K562 (cell line): ENCODE results near the gene VPS4A. TPM values are rescaled to one million over a fixed set of nuclear protein-coding genes. Genes with fewer than 3 reads are reported as not detected.

Source experiments
- ATAC-seq: fragments of 200-7000 bp; cut with Tn5 transposase; 3 replicates; pipeline ENCODE4 v1.9.1; 2020; ENCODE audit warnings: moderate library complexity
- BruUV-seq: library from RNA; stranded (reverse); fragments of 400-500 nt; replicated peaks from 2 replicates; lab custom pipeline; 2021; lab: Mats Ljungman, UMichigan
- CTCF ChIA-PET: fragments of 300-600 bp; formaldehyde crosslinking; extraction: SDS; loops from one replicate; lab custom pipeline; 2021; ENCODE audit warnings: low intra/inter-chr PET ratio; lab: Yijun Ruan, JAX
- POLR2A ChIA-PET: fragments of 300-600, 350-650 bp; sonication (Branson Sonifier 250); formaldehyde crosslinking; extraction: SDS; loops from one replicate; lab custom pipeline; 2021; ENCODE audit warnings: antibody characterized with exemption, inconsistent platforms; lab: Yijun Ruan, JAX
- DNase-seq, 4 experiments: peaks; one replicate each; pipeline versions ENCODE4 v3.0.0 to v3.0.0-alpha.2; 2011 to 2018; ENCODE audit warnings: low spot score in 3 of 4, mixed read lengths in 3 of 4; ENCODE audit errors: extremely low read depth in 1 of 4
- FAIRE-seq: peaks from 2 replicates; lab custom pipeline; 2011; peaks lifted over from hg19 to GRCh38; lab: Jason Lieb, UNC
- H2AFZ ChIP-seq: 2 replicates; pipeline ENCODE4 v1.6.0; 2011; ENCODE audit warnings: low read depth, low read length, control low read depth, inconsistent platforms
- H3K27ac ChIP-seq: fragments of 200-600 bp; 3 replicates; pipeline ENCODE4 v1.8.0; 2011; ENCODE audit warnings: low read depth, mild to moderate bottlenecking, control low read depth, inconsistent platforms, low read length, moderate library complexity, mixed read lengths; ENCODE audit errors: extremely low read depth
- H3K27me3 ChIP-seq, 2 experiments: fragments of 300-600 bp in 1 of 2; 2 replicates in 1 of 2; 3 replicates in 1 of 2; pipeline versions ENCODE4 v1.6.0 to v1.8.0; 2011; ENCODE audit warnings: inconsistent platforms in 2 of 2, low read length in 2 of 2, mild to moderate bottlenecking in 1 of 2, mixed read lengths in 1 of 2, moderate library complexity in 1 of 2; ENCODE audit not compliant: control insufficient read depth in 2 of 2, insufficient read depth in 2 of 2
- H3K36me3 ChIP-seq: fragments of 300-600 bp; 3 replicates; pipeline ENCODE4 v1.8.0; 2011; ENCODE audit warnings: mild to moderate bottlenecking, low read length, inconsistent platforms; ENCODE audit not compliant: control insufficient read depth, insufficient read depth
- H3K4me1 ChIP-seq, 2 experiments: fragments of 200-600 bp in 1 of 2; replicated peaks in 1 of 2; 2 replicates in 1 of 2; 3 replicates in 1 of 2; pipeline versions ENCODE4 v1.5.1 to v1.8.0; 2011; ENCODE audit warnings: inconsistent platforms in 2 of 2, low read length in 2 of 2, mild to moderate bottlenecking in 1 of 2, mixed read lengths in 1 of 2, moderate library complexity in 1 of 2; ENCODE audit not compliant: control insufficient read depth in 2 of 2, insufficient read depth in 2 of 2
- H3K4me2 ChIP-seq: 2 replicates; pipeline ENCODE4 v1.6.1; 2011; ENCODE audit warnings: low read length, control low read depth, inconsistent platforms, mixed read lengths; ENCODE audit not compliant: insufficient read depth
- H3K4me3 ChIP-seq: fragments of 200-600 bp; sonication (generic), shearing (Covaris generic); 2 replicates; pipeline ENCODE4 v1.5.1; 2016; ENCODE audit warnings: control low read depth, inconsistent platforms
- H3K79me2 ChIP-seq: fragments of 200-600 bp; 3 replicates; pipeline ENCODE4 v1.8.0; 2011; ENCODE audit warnings: low read length, inconsistent platforms; ENCODE audit not compliant: control insufficient read depth, insufficient read depth
- H3K9ac ChIP-seq, 2 experiments: 2 replicates each; pipeline versions ENCODE4 v1.6.0 to v1.6.1; 2011; ENCODE audit warnings: low read depth in 2 of 2, low read length in 2 of 2, control low read depth in 1 of 2, inconsistent platforms in 1 of 2, mild to moderate bottlenecking in 1 of 2, mixed read lengths in 1 of 2; ENCODE audit not compliant: insufficient read depth in 1 of 2
- H3K9me1 ChIP-seq: one replicate; pipeline ENCODE4 v1.6.0; 2011; ENCODE audit warnings: inconsistent platforms, mild to moderate bottlenecking, low read length, moderate library complexity; ENCODE audit not compliant: control insufficient read depth, insufficient read depth
- H3K9me3 ChIP-seq: replicated peaks from 2 replicates; pipeline ENCODE4 v1.5.1; 2011; ENCODE audit warnings: low read depth, low read length, inconsistent platforms; ENCODE audit not compliant: control insufficient read depth, insufficient read depth
- H4K20me1 ChIP-seq: replicated peaks from 2 replicates; pipeline ENCODE4 v1.6.1; 2011; ENCODE audit warnings: low read length, inconsistent platforms, mixed read lengths; ENCODE audit not compliant: control insufficient read depth, insufficient read depth
- BCOR ChIP-seq: fragments of 450-650 bp; IDR thresholded peaks from 2 replicates; pipeline ENCODE4 v1.6.1; 2016
- BRF1 ChIP-seq: IDR thresholded peaks from 3 replicates; pipeline ENCODE4 v1.6.1; 2011; ENCODE audit warnings: borderline replicate concordance, mild to moderate bottlenecking; ENCODE audit not compliant: insufficient read length; ENCODE audit errors: extremely low read depth
- KDM1A ChIP-seq, 2 experiments: fragments of 450-650 bp; IDR thresholded peaks; 2 replicates each; pipeline ENCODE4 v1.6.1; 2016; ENCODE audit warnings: mild to moderate bottlenecking in 2 of 2
- RBM15 ChIP-seq: fragments of 200-400 bp; formaldehyde crosslinking; IDR thresholded peaks from 2 replicates; pipeline ENCODE4 v1.6.1; 2018; ENCODE audit warnings: mild to moderate bottlenecking, low read length, moderate library complexity; ENCODE audit not compliant: insufficient read depth
- YY1 ChIP-seq, 3 experiments: IDR thresholded peaks; 2 replicates each; pipeline ENCODE4 v1.6.1; 2011; ENCODE audit warnings: low read length in 2 of 3, mild to moderate bottlenecking in 2 of 3, moderate library complexity in 2 of 3, borderline replicate concordance in 1 of 3, control low read depth in 1 of 3, low read depth in 1 of 3; ENCODE audit not compliant: insufficient read depth in 3 of 3, insufficient replicate concordance in 2 of 3, control insufficient read depth in 1 of 3, insufficient read length in 1 of 3; ENCODE audit errors: extremely low read depth in 1 of 3
- ZNF121 ChIP-seq: sonication (generic); formaldehyde crosslinking; conservative IDR thresholded peaks from 2 replicates; pipeline ENCODE4 v1.8.0; 2022; ENCODE audit warnings: missing genetic modification reagents
- WGBS: fragments of 100-300 bp; shearing (Covaris generic); methylation state at CpG from one replicate; pipeline ENCODE4 v1.1.6; 2016; ENCODE audit warnings: low coverage, mixed read lengths; ENCODE audit not compliant: insufficient coverage; ENCODE audit errors: missing lambda C conversion rate; 5-methylcytosine and 5-hydroxymethylcytosine counted together
- in situ Hi-C: fragments of 300-500 bp; cut with MboI; formaldehyde crosslinking; loops from 4 replicates; pipeline ENCODE4 v1.15.0; 2018; ENCODE audit warnings: inconsistent platforms, mixed read lengths
- intact Hi-C: fragments of 100-400 bp; cut with micrococcal nuclease; formaldehyde crosslinking; loops from 2 replicates; pipeline ENCODE4 v1.14.2; 2022
- polyA plus RNA-seq, 8 experiments: library from polyadenylated mRNA; depleted of rRNA in 4 of 8; stranded (reverse) in 5 of 8; unstranded in 3 of 8; fragments of >200 nt; fragmentation: Nextera tagmentation in 2 of 8; fragmentation: Illumina TruSeq in 1 of 8; extraction: Ambion mirVana in 2 of 8; extraction: Trizol in 1 of 8; gene quantifications; 2 replicates each; pipeline versions ENCODE4 v1.2.1 to v1.2.3, GENCODE V29; 2011 to 2014; ENCODE audit warnings: inconsistent platforms in 1 of 8, missing spikeins in 1 of 8
- total RNA-seq, 7 experiments: library from RNA; depleted of rRNA in 6 of 7; stranded (reverse); fragments of >200 nt in 6 of 7; fragmentation: Illumina TruSeq in 2 of 7; extraction: Trizol in 2 of 7; gene quantifications; 2 replicates each; pipeline versions ENCODE4 v1.2.1 to v1.2.3, GENCODE V29; 2011 to 2021; ENCODE audit warnings: low replicate concordance in 1 of 7

VPS4A gene
- total and polyA plus RNA-seq, 9 of the 15 experiments (the other 6 are each of a cell fraction or from before 2014, with no cell fraction given): 7.6 to 45.4 (median 29.9) TPM

DNA sequence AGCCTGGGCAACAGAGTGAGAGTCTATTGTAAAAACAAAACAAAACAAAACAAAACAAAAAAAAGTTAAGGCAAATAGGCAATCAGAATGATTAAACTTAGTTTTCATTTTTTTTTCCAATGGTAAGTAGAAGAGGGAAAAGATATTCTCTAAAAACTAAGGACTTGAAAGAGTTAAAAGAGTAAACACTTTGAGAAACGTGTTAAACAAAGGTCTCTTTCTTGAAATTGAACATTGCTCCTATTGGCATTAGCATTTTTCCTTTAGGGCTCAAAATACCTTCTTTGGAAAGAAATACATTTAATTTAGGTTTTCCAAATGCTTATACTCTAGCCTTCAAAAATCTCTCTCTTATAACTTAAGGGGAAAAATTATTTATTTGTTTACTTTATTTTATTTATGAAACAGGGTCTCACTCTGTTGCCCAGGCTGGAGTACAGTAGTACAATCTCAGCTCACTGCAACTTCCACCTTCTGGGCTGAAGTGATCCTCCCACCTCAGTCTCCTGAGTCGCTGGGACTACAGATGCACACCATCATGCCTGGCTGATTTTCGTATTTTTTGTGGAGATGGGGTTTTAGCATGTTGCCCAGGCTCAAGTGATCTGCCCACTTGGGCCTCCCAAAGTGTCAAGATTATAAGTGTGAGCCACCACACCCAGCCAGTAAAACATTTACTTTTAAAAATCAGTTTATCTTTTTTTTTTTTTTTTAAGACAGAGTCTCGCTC lies 44.7 kb upstream of the VPS4A start:
- no peak overlapping the region for H3K9ac ChIP-seq
- no peaks in the 10 kb centered on the region for H3K79me2 ChIP-seq
- H3K4me1 ChIP-seq: peaks cover 7 to 11% of the 10 kb centered on the region in 2 experiments; a peak in 4 of 5 replicates
- no peak overlapping the region for H3K27ac ChIP-seq
- CTCF ChIA-PET: no interaction called here
- ATAC-seq: no peak
- H2AFZ ChIP-seq: no peak overlapping the region
- TF ChIP-seq YY1 (IDR thresholded peaks at IDR 0.05; ENCODE audit: borderline replicate concordance in 1 of 3, control insufficient read depth in 1 of 3, extremely low read depth in 1 of 3, insufficient read depth in 3 of 3, insufficient read length in 1 of 3, insufficient replicate concordance in 2 of 3, low read depth in 1 of 3, low read length in 2 of 3) (no peak), KDM1A (IDR thresholded peaks at IDR 0.05) (peak in 1 of 2 experiments; percentile 28; a peak in 1 of 4 replicates), ZNF121 (CRISPR knock-in tag) (peak; percentile 85), RBM15 (no peak), BCOR (peak; percentile 21; the same call in 1 of the 2 replicates), BRF1 (no peak)
- no peak overlapping the region for H3K4me3 ChIP-seq
- H3K9me1 ChIP-seq: no peaks in the 10 kb centered on the region
- H4K20me1 ChIP-seq: no peaks in the 10 kb centered on the region
- intact Hi-C loops: no loop called here
- H3K36me3 ChIP-seq: peaks cover 9% of the 10 kb centered on the region; the same call in 2 of the 3 replicates
- FAIRE-seq: no peak
- no peak overlapping the region for H3K4me2 ChIP-seq
- H3K27me3 ChIP-seq: no peaks in the 10 kb centered on the region
- DNase-seq: no peak
- POLR2A ChIA-PET: no interaction called here
- 57% methylated on average over 3 of the region's 4 CpGs for WGBS
- no peaks in the 10 kb centered on the region; the same call in 1 of the 2 replicates for H3K9me3 ChIP-seq
- no TSS peak for BruUV-seq
- in situ Hi-C loops: no loop called here
